ENCODE results near the gene PRPF40B.

The PRPF40B gene

DNA sequence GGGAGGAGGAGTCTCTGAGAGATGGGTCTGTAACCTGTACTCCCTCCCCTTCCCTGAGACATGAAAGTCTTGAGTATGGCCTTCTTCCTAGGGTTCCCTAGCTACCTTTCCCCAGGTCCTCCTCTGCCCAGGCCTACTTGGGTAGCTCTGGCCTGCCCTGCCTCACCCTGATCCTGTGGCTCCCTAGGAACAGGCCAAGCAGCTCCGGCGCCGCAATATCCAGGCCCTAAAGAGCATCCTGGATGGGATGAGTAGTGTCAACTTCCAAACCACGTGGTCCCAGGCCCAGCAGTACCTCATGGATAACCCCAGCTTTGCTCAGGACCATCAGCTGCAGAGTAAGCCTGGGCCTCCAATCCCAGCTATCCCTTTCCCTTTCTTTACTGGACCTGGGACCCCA, 12.3 kb downstream of the PRPF40B start:
- no peak for DNase-seq (ENCODE audit: low read depth, low spot score)

GRCh38 chr12:49636574-49636973, 13.2 kb downstream of the PRPF40B start:
- no peak for DNase-seq (ENCODE audit: low read depth, low spot score)

DNA sequence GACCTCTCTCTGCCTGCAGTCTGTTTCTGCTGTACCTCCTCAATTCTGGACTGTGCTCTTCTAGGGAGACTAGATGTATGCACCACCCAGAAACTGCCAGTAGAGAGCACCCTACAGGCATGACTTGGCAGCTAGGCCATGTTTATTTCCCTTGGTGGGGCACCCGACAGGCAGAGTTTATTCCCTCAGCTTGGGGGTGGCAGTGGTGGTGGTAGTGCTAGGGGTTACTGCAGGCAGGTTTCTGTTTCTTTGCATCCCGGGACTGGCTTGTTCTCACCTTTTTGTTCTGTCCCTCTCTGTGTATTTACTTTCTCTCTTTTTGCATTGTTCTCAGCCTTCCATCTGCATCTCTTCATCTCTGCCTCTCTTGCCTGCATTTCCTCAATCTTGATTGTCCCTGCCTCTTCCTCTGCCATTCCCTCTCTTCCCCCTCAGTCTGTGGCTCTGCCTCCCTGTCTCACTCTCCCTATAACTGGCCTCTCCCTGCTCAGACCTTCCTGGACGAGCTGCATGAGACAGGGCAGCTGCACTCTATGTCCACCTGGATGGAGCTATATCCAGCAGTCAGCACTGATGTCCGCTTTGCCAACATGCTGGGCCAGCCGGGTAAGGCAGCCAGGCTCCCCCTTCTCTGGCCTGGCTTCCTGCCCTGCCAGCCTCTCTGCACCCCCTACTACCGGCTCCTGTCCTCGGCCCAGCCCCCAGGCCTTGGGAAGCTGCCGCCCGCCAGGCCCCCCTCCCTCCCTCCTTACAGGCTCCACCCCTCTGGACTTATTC, 13.8 kb downstream of the PRPF40B start:
- no peak for DNase-seq (ENCODE audit: low read depth, low spot score)

DNA sequence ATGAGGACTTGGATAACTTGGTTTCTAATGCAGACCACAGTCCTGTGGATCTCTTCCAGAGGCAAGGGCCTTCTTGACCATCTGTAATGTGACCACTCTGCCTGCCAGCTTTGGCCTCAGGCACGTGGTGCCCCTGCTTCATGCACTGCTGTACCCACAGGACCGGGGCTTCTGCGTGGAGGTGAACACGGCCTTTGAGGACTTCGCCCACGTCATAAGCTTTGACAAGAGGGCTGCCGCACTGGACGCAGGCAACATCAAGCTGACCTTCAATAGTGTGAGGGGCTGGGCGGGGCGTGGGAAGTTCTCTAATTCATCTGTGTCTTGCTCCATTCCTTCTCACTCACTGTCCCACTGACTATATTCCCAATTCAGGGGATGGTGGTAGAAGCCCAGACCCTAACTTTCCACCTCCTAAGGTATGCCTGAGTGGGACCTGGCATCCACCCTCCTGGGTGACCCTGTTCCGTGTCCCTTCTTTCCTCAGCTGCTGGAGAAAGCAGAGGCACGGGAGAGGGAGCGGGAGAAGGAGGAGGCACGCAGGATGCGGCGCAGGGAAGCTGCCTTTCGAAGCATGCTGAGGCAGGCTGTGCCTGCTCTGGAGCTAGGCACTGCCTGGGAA, 18.5 kb downstream of the PRPF40B start:
- DNase-seq (ENCODE audit: low read depth, low spot score), result no peak

DNA sequence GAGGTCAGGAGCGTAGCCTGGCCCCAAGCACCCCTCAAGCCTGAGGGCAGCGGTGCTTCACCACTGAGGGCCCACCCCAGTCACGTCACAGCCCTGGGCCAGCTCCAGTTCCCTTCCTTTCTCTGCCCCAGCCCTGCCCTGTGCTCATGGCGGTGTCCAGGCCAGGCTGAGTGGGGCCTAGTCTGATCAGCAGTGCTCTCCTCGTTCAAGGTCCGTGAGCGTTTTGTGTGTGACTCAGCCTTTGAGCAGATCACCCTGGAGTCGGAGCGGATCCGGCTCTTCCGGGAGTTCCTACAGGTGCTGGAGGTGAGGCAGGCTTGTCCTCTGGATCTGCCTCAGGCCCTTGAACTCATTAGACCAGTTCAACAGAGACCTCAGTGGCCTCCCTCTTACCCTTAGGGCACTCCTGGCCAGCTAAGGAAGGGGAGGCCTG, 19.0 kb downstream of the PRPF40B start:
- DNase-seq (ENCODE audit: low read depth, low spot score), result no peak

DNA sequence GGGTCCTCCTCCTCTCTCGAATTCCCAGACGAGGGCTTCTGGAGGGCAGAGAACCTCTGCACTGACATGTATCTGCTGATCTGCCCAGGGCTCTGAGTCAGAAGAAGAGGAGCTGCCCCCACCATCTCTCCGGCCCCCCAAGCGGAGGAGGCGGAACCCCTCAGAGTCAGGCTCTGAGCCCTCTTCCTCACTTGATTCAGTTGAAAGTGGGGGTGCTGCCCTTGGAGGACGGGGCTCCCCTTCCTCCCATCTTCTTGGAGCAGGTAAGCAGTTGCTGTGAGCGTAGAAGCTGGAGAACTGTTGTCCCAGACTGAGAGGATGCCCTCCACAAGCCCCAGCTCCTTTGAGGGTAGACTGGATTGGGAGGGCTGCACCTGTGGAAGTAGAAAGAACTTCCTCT, 19.8 kb downstream of the PRPF40B start:
- no peak for DNase-seq (ENCODE audit: low read depth, low spot score)

DNA sequence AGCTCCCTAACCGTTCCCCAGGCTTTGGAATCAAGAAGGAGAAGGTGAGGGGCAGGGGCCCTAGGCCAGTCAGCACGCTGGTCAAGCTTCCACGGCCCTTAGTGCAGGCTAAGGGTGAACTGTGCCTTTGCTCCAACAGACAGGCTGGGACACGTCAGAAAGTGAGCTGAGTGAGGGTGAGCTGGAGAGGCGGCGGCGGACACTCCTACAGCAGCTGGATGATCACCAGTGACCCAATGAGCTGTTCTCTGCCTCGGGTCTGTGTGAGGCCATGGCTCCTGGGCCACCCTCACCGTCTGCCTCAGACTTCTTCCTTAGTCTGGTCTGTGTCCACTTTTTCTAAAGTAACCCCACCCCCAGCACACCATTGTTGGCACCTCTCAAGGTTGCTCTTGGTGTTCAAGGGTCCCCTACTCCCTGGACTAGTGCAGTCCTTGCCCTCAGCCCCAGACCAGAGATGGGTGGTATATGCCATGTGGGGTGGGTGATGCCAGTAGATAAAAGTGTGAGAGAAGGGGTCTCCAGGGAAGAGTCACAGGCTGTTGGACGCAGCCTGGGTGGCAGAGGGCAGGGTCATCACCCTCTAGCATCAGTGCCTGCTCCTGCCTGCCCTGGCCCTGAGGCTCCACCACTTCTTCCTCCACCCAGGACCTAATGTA, 20.7 kb downstream of the PRPF40B start:
- no peak for DNase-seq (ENCODE audit: low read depth, low spot score)

- peak; percentile 44 for DNase-seq (ENCODE audit: low read depth, low spot score)
Observed at GRCh38 chr12:49644620-49644994, 21.2 kb downstream of the PRPF40B start.

- DNase-seq (ENCODE audit: low read depth, low spot score), result no peak
Observed at GRCh38 chr12:49645146-49646039, 22.0 kb downstream of the PRPF40B start.

GRCh38 chr12:49646331-49646830, 23.0 kb downstream of the PRPF40B start:
- no peak for DNase-seq (ENCODE audit: low read depth, low spot score)

- DNase-seq (ENCODE audit: low read depth, low spot score), result no peak
Observed at GRCh38 chr12:49646871-49647654, 23.7 kb downstream of the PRPF40B start.

DNA sequence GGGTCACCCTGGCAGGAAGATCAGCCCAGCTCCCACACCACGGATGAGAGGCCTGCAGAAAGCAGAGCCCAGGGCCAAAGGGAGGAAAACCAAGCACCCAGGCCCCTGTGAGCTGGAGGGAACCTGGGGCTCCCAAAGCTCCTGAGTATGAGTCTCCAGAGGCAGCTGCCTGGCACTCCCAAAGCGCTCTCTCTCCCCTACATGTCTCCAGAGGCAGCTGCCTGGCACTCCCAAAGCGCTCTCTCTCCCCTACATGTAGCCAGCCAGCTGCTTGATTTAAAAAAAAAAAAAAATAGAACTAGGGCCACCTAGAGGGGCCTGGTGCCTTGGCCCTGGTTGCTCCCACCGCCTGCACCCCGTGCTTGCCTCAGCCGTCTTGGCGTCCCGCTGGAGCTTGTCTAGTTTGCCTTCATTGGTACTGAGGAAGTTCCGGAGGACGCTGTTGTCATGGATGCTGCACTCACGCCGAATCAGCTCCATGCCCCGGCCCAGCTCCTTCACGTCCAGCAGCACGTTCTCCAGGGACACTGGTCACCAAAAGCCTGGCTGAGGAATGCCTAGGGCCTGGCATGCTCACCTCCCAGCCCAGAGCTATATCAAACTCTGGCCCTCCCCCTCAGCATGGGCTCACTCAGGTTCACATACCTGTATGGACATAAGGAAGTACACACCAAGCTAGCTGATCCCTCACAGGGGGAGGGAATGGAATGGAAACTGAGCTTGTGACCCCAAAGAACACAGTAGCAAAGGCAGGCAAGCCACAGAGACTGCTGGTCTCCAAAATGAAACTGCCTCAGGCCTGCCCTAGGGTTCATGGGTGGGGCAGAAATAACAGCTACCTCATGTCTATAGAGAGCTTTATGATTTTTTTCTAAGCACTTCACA, 24.7 kb downstream of the PRPF40B start:
- DNase-seq (ENCODE audit: low read depth, low spot score), result no peak

- no peak for DNase-seq (ENCODE audit: low read depth, low spot score)
Observed at GRCh38 chr12:49648712-49649003, 25.3 kb downstream of the PRPF40B start.

DNA sequence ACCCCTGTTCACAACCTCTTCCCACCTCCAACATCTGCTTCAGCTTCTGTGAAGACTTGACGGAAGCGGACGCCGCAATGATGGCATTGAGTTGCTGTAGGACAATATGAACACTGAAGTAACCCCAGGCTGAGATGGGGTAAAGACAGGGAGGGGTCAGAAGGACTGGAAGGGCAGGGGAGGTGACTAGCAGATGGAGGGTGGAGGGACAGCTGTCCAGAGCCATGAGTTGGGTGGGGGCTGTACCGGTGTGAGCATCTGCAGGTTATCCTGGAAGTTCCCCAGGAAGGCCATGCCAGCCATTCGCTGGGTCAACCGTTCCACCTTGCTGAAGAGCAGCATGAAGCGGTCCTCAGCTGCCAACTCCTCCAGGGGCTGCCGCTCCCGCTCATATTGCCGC, 26.1 kb downstream of the PRPF40B start:
- no peak for DNase-seq (ENCODE audit: low read depth, low spot score)

- DNase-seq (ENCODE audit: low read depth, low spot score), result no peak
Observed at GRCh38 chr12:49649892-49650291, 26.5 kb downstream of the PRPF40B start.

DNA sequence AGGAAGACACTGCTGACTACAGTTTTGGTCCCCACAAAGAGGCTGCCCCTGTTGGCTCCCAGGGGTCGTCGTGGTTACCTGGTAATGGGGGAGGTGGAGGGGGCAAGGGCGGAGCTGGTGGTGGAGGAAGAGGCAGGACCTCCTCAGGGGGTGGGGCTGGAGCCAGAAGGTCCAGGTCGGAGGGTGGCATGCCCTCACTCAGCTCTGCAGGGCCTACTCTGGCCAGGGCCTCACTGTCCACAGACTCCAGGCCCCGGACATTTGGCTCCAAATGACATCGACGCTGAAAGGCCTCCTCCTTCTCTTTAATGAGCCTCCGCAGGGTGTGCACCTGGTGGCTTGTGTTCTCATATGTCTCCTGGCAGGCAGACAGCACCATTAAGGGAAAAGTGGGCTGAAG, 28.5 kb downstream of the PRPF40B start:
- no peak for DNase-seq (ENCODE audit: low read depth, low spot score)

DNA sequence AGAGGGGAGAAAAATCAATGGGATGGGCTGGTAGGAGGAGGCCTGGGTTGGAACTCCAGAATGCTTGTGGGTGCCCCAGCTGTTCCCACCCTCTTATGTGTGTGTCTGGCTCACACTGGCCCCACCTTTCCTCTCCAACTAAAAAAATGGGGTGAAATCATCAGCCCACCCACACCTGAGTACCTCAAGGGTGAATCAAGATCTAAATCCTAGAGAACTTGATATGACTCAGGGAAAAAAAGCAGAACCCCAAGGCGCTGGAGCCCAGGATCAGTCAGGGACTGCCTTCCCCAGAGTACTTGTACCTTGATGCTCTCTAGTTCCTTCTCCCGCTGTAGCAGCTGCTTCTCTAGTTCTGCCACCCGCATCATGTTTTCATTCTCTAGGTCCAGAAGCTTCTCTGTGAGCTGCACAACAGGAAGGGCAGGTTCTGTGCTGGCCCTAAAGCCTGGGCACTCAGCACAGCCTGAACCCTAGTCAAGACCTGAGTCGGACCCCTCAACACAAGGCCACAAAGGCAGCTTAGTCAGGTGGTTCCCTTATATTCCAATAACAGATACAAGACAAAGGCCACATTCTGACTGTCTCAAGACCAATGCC, 29.7 kb downstream of the PRPF40B start:
- no peak for DNase-seq (ENCODE audit: low read depth, low spot score)

DNA sequence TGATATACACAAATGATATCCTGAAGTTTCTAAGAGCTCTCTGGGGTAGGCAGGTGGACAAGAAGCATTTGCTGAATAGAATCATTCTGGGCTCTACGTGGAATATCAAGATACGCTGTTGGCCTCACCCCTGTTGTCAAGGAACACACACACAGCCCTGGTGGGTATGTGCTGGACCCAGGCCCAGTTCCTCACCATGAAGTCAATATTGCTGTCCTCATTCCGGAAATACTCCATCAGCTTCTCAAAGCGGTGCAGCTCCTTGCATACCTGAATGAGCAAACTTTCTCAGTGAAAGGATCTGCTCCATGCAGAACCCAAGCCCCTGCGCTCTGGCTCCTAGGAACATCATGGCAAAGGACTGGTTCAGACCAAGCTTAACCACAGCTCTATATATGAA, 31.4 kb downstream of the PRPF40B start:
- DNase-seq (ENCODE audit: low read depth, low spot score), result no peak

- no peak for DNase-seq (ENCODE audit: low read depth, low spot score)
Observed at GRCh38 chr12:49655595-49656236, 32.4 kb downstream of the PRPF40B start.
